ENCODE measurements around the gene FAM3C. TPM values are rescaled to one million over a fixed set of nuclear protein-coding genes. Genes with fewer than 3 reads are reported as not detected.
"Not testable (repeated sequence)": the region's sequence is repeated elsewhere in the genome, so short reads cannot be mapped to it uniquely, and the experiment has no call there.

The FAM3C gene
- total RNA-seq, 1 experiment from 2014 or later: 28.8 TPM

- Histone ChIP-seq H3K9me3 (no peaks in the 10 kb centered on the region), H3K27me3 (peaks cover 49% of the 10 kb centered on the region), H3K4me3 (no peak overlapping the region), H3K36me3 (no peaks in the 10 kb centered on the region)
- peak; percentile 9 for DNase-seq
Observed at GRCh38 chr7:121329191-121330052, 66.7 kb downstream of the FAM3C start.

GRCh38 chr7:121328508-121329190, 67.5 kb downstream of the FAM3C start, which contains the start of gene WNT16:
Gene WNT16 (plus strand): TSS chr7:121329000. CDS start chr7:121329293, 293 bp downstream.
- Histone ChIP-seq H3K27me3 (peaks cover 42% of the 10 kb centered on the region), H3K36me3 (no peaks in the 10 kb centered on the region)

GRCh38 chr7:121327671-121328070, 68.4 kb downstream of the FAM3C start:
- H3K9me3 ChIP-seq: no peaks in the 10 kb centered on the region
- no peak for DNase-seq
- H3K4me3 ChIP-seq: no peak overlapping the region
- peaks cover 37% of the 10 kb centered on the region for H3K27me3 ChIP-seq
- H3K36me3 ChIP-seq: no peaks in the 10 kb centered on the region

More at GRCh38 chr7:121328508-121329190, 67.5 kb downstream of the FAM3C start, which contains the start of gene WNT16:
- peak; percentile 10 for DNase-seq
- Histone ChIP-seq H3K9me3 (no peaks in the 10 kb centered on the region), H3K4me3 (no peak within 1 kb of the TSS)

GRCh38 chr7:121323515-121324302, 72.4 kb downstream of the FAM3C start:
- no peak for DNase-seq
- H3K4me3 ChIP-seq: no peak overlapping the region
- no peaks in the 10 kb centered on the region for H3K9me3 ChIP-seq
- no peaks in the 10 kb centered on the region for H3K36me3 ChIP-seq
- peaks cover 3% of the 10 kb centered on the region for H3K27me3 ChIP-seq

- no peak for DNase-seq
- H3K27me3 ChIP-seq: no peaks in the 10 kb centered on the region
- H3K36me3 ChIP-seq: no peaks in the 10 kb centered on the region
- H3K9me3 ChIP-seq: no peaks in the 10 kb centered on the region
- no peak overlapping the region for H3K4me3 ChIP-seq
Observed at GRCh38 chr7:121322460-121322859, 73.6 kb downstream of the FAM3C start.

- H3K27me3 ChIP-seq, H3K9me3 ChIP-seq, H3K4me3 ChIP-seq, H3K36me3 ChIP-seq, DNase-seq: not testable (repeated sequence)
Observed at GRCh38 chr7:121315170-121315569, 80.9 kb downstream of the FAM3C start.

GRCh38 chr7:121313793-121314676, 82.1 kb downstream of the FAM3C start:
- no peak overlapping the region for H3K4me3 ChIP-seq

GRCh38 chr7:121313220-121313792, 82.8 kb downstream of the FAM3C start:
- Histone ChIP-seq H3K27me3 (no peaks in the 10 kb centered on the region), H3K4me3 (no peak overlapping the region), H3K9me3 (no peaks in the 10 kb centered on the region), H3K36me3 (no peaks in the 10 kb centered on the region)
- DNase-seq: no peak

More at GRCh38 chr7:121313793-121314676, 82.1 kb downstream of the FAM3C start:
- DNase-seq: no peak
- H3K9me3 ChIP-seq: no peaks in the 10 kb centered on the region
- no peaks in the 10 kb centered on the region for H3K27me3 ChIP-seq
- H3K36me3 ChIP-seq: no peaks in the 10 kb centered on the region

GRCh38 chr7:121307021-121307574, 89.0 kb downstream of the FAM3C start:
- no peak overlapping the region for H3K4me3 ChIP-seq
- no peaks in the 10 kb centered on the region for H3K27me3 ChIP-seq
- no peak for DNase-seq
- H3K36me3 ChIP-seq: no peaks in the 10 kb centered on the region
- H3K9me3 ChIP-seq: no peaks in the 10 kb centered on the region

- Histone ChIP-seq H3K27me3 (no peaks in the 10 kb centered on the region), H3K4me3 (no peak overlapping the region), H3K9me3 (no peaks in the 10 kb centered on the region), H3K36me3 (no peaks in the 10 kb centered on the region)
- DNase-seq: no peak
Observed at GRCh38 chr7:121306565-121306964, 89.5 kb downstream of the FAM3C start.

GRCh38 chr7:121305109-121305508, 91.0 kb downstream of the FAM3C start:
- no peak overlapping the region for H3K4me3 ChIP-seq
- no peak for DNase-seq
- H3K36me3 ChIP-seq: no peaks in the 10 kb centered on the region
- H3K9me3 ChIP-seq: no peaks in the 10 kb centered on the region
- H3K27me3 ChIP-seq: no peaks in the 10 kb centered on the region

- Histone ChIP-seq H3K27me3 (no peaks in the 10 kb centered on the region), H3K4me3 (no peak overlapping the region), H3K9me3 (no peaks in the 10 kb centered on the region), H3K36me3 (no peaks in the 10 kb centered on the region)
- no peak for DNase-seq
Observed at GRCh38 chr7:121304102-121304658, 91.9 kb downstream of the FAM3C start.

GRCh38 chr7:121303422-121304101, 92.5 kb downstream of the FAM3C start:
- no peak for DNase-seq
- H3K27me3 ChIP-seq: no peaks in the 10 kb centered on the region
- H3K4me3 ChIP-seq: no peak overlapping the region
- no peaks in the 10 kb centered on the region for H3K36me3 ChIP-seq
- no peaks in the 10 kb centered on the region for H3K9me3 ChIP-seq

GRCh38 chr7:121302214-121302745, 93.8 kb downstream of the FAM3C start:
- no peaks in the 10 kb centered on the region for H3K36me3 ChIP-seq
- H3K27me3 ChIP-seq: no peaks in the 10 kb centered on the region
- H3K4me3 ChIP-seq: no peak overlapping the region
- no peaks in the 10 kb centered on the region for H3K9me3 ChIP-seq
- DNase-seq: peak; percentile 70
